HCT116 (cell line): Measurements from ENCODE around the gene CUL9. TPM values are rescaled to one million over a fixed set of nuclear protein-coding genes. Genes with fewer than 3 reads are reported as not detected.

Source experiments
- ATAC-seq: fragments of 200-7000 bp; cut with Tn5 transposase; 2 replicates; pipeline ENCODE4 v1.9.1; 2020; ENCODE audit warnings: mild to moderate bottlenecking, moderate library complexity
- BruUV-seq: library from RNA; stranded (reverse); fragments of 400-500 nt; replicated peaks from 2 replicates; lab custom pipeline; 2021; lab: Mats Ljungman, UMichigan
- CTCF ChIA-PET: fragments of 300-600 bp; sonication (Branson Sonifier 250); formaldehyde crosslinking; loops from one replicate; lab custom pipeline; 2021; ENCODE audit warnings: antibody characterized with exemption; lab: Charles Lee
- POLR2A ChIA-PET: fragments of 300-600, 350-600 bp; sonication (Branson Sonifier 250); formaldehyde crosslinking; loops from one replicate; lab custom pipeline; 2021; ENCODE audit warnings: antibody characterized with exemption; lab: Charles Lee
- RAD21 ChIA-PET, 2 experiments: fragments of 300-600 bp; sonication (Branson Sonifier 250); formaldehyde crosslinking; loops; one replicate each; lab custom pipeline; 2023; ENCODE audit warnings: low total read pairs in 2 of 2; ENCODE audit not compliant: uncharacterized antibody in 2 of 2, unreplicated experiment in 2 of 2, low non-redundant PET in 1 of 2; lab: Charles Lee
- DNase-seq: peaks from one replicate; pipeline ENCODE4 v3.0.0-alpha.2; 2010; ENCODE audit warnings: low read depth, low spot score
- H2AFZ ChIP-seq: fragments of 200-600 bp; shearing (Covaris generic), sonication (generic); 2 replicates; pipeline ENCODE4 v1.6.1; 2017; ENCODE audit warnings: low read depth, mixed run types, mixed read lengths, antibody characterized with exemption, low read length; ENCODE audit not compliant: poor library complexity, severe bottlenecking
- H3K27ac ChIP-seq: 2 replicates; pipeline ENCODE4 v1.5.1; 2012; ENCODE audit warnings: low read depth, low read length
- H3K27me3 ChIP-seq: fragments of 200-600 bp; sonication (generic); 2 replicates; pipeline ENCODE4 v1.6.1; 2016; ENCODE audit warnings: mixed run types, low read length, mixed read lengths; ENCODE audit not compliant: insufficient read depth
- H3K36me3 ChIP-seq, 2 experiments: fragments of 200-500 bp in 1 of 2; fragments of 200-600 bp in 1 of 2; sonication (Bioruptor generic) in 1 of 2; sonication (generic) in 1 of 2; 2 replicates each; pipeline versions ENCODE4 v1.5.1 to v1.6.1; 2014 to 2016; ENCODE audit warnings: low read length in 2 of 2, inconsistent platforms in 1 of 2, mixed read lengths in 1 of 2, mixed run types in 1 of 2; ENCODE audit not compliant: insufficient read depth in 2 of 2, control insufficient read depth in 1 of 2
- H3K4me1 ChIP-seq, 2 experiments: fragments of 200-600 bp in 1 of 2; sonication (generic) in 1 of 2; 2 replicates each; pipeline versions ENCODE4 v1.5.1 to v1.6.1; 2012 to 2017; ENCODE audit warnings: low read length in 2 of 2, inconsistent platforms in 1 of 2, mild to moderate bottlenecking in 1 of 2, mixed read lengths in 1 of 2, mixed run types in 1 of 2, moderate library complexity in 1 of 2; ENCODE audit not compliant: insufficient read depth in 2 of 2, control insufficient read depth in 1 of 2
- H3K4me2 ChIP-seq: fragments of 200-600 bp; sonication (generic); 2 replicates; pipeline ENCODE4 v1.6.1; 2017; ENCODE audit warnings: mixed run types, low read length, mixed read lengths
- H3K4me3 ChIP-seq, 2 experiments: fragments of 200-600 bp in 1 of 2; sonication (generic) in 1 of 2; replicated peaks in 1 of 2; 2 replicates each; pipeline ENCODE4 v1.5.1; 2011 to 2016; ENCODE audit warnings: low read length in 2 of 2, control low read depth in 1 of 2, low read depth in 1 of 2, mild to moderate bottlenecking in 1 of 2, mixed read lengths in 1 of 2, mixed run types in 1 of 2
- H3K79me2 ChIP-seq: fragments of 200-600 bp; sonication (generic); 2 replicates; pipeline ENCODE4 v1.6.1; 2017; ENCODE audit warnings: mild to moderate bottlenecking, mixed run types, low read length, moderate library complexity, mixed read lengths; ENCODE audit not compliant: insufficient read depth
- H3K9ac ChIP-seq: fragments of 200-600 bp; sonication (generic); 2 replicates; pipeline ENCODE4 v1.6.1; 2016; ENCODE audit warnings: low read length, mixed read lengths
- H3K9me2 ChIP-seq: fragments of 200-600 bp; sonication (generic), shearing (Covaris generic); 2 replicates; pipeline ENCODE4 v1.6.1; 2017; ENCODE audit warnings: mixed run types, mild to moderate bottlenecking, moderate library complexity; ENCODE audit not compliant: insufficient read depth
- H3K9me3 ChIP-seq, 2 experiments: fragments of 200-500 bp in 1 of 2; fragments of 200-600 bp in 1 of 2; sonication (Bioruptor generic) in 1 of 2; sonication (generic) in 1 of 2; 2 replicates each; pipeline ENCODE4 v1.6.1; 2014 to 2017; ENCODE audit warnings: low read length in 2 of 2, mixed read lengths in 2 of 2, inconsistent platforms in 1 of 2, low read depth in 1 of 2, mild to moderate bottlenecking in 1 of 2, mixed run types in 1 of 2, moderate library complexity in 1 of 2; ENCODE audit not compliant: control insufficient read depth in 1 of 2, insufficient read depth in 1 of 2
- H4K20me1 ChIP-seq: fragments of 200-600 bp; sonication (generic), shearing (Covaris generic); 2 replicates; pipeline ENCODE4 v1.6.1; 2017; ENCODE audit warnings: mixed run types, mild to moderate bottlenecking, moderate library complexity; ENCODE audit not compliant: insufficient read depth
- CBX3 ChIP-seq: IDR thresholded peaks from 2 replicates; pipeline ENCODE4 v1.6.1; 2012; ENCODE audit warnings: low read depth
- CEBPB ChIP-seq: IDR thresholded peaks from 2 replicates; pipeline ENCODE4 v1.6.1; 2012; ENCODE audit warnings: low read depth
- EGR1 ChIP-seq: IDR thresholded peaks from 2 replicates; pipeline ENCODE4 v1.6.1; 2012; ENCODE audit warnings: low read depth
- ELF1 ChIP-seq: IDR thresholded peaks from 2 replicates; pipeline ENCODE4 v1.6.1; 2012; ENCODE audit warnings: low read depth, borderline replicate concordance
- EZH2 ChIP-seq: fragments of 200-600 bp; sonication (generic); IDR thresholded peaks from 2 replicates; pipeline ENCODE4 v1.6.1; 2017; ENCODE audit warnings: antibody characterized with exemption, mixed run types
- EZH2phosphoT487 ChIP-seq: fragments of 200-600 bp; IDR thresholded peaks from 2 replicates; pipeline ENCODE4 v1.6.1; 2018; ENCODE audit warnings: antibody characterized with exemption, borderline replicate concordance
- JUND ChIP-seq: IDR thresholded peaks from 2 replicates; pipeline ENCODE4 v1.6.1; 2012
- MAX ChIP-seq: IDR thresholded peaks from 2 replicates; pipeline ENCODE4 v1.6.1; 2012
- POLR2A ChIP-seq: IDR thresholded peaks from 2 replicates; pipeline ENCODE4 v1.7.0; 2011; ENCODE audit warnings: borderline replicate concordance; ENCODE audit not compliant: insufficient read depth, insufficient read length; ENCODE audit errors: extremely low read depth
- POLR2AphosphoS5 ChIP-seq: IDR thresholded peaks from 2 replicates; pipeline ENCODE4 v1.6.1; 2011; ENCODE audit warnings: mild to moderate bottlenecking, low read depth, low read length, moderate library complexity
- RAD21 ChIP-seq: IDR thresholded peaks from 2 replicates; pipeline ENCODE4 v1.6.1; 2012; ENCODE audit warnings: low read depth, mild to moderate bottlenecking
- SIN3A ChIP-seq: IDR thresholded peaks from 2 replicates; pipeline ENCODE4 v1.6.1; 2012; ENCODE audit warnings: low read depth
- SP1 ChIP-seq: IDR thresholded peaks from 2 replicates; pipeline ENCODE4 v1.6.1; 2012; ENCODE audit warnings: low read depth
- SRF ChIP-seq: IDR thresholded peaks from 2 replicates; pipeline ENCODE4 v1.6.1; 2012; ENCODE audit warnings: low read depth
- TCF7L2 ChIP-seq: IDR thresholded peaks from 2 replicates; pipeline ENCODE4 v1.7.0; 2011; ENCODE audit warnings: borderline replicate concordance, inconsistent platforms; ENCODE audit not compliant: insufficient read depth, insufficient read length; ENCODE audit errors: extremely low read depth
- ZBTB33 ChIP-seq: IDR thresholded peaks from 2 replicates; pipeline ENCODE4 v1.6.1; 2011; ENCODE audit warnings: mild to moderate bottlenecking, low read length, moderate library complexity; ENCODE audit not compliant: insufficient replicate concordance; ENCODE audit errors: extremely low read depth
- ZFX ChIP-seq: fragments of 450-650 bp; IDR thresholded peaks from 2 replicates; pipeline ENCODE4 v1.6.1; 2017
- ZNF274 ChIP-seq: fragments of 200-500 bp; sonication (Bioruptor generic); IDR thresholded peaks from 2 replicates; pipeline ENCODE4 v1.6.1; 2014; ENCODE audit warnings: mild to moderate bottlenecking, low read depth, low read length, inconsistent platforms
- intact Hi-C: fragments of 100-400 bp; cut with micrococcal nuclease; formaldehyde crosslinking; loops from 2 replicates; pipeline ENCODE4 v1.10.0; 2022
- total RNA-seq: library from RNA; stranded (reverse); gene quantifications from one replicate; pipeline ENCODE4 v1.2.1, GENCODE V29; 2021; ENCODE audit not compliant: unreplicated experiment
- TF ChIP-seq, protein P1 (sequence below): IDR thresholded peaks from 2 replicates; pipeline ENCODE4 v1.6.1; 2012
- TF ChIP-seq, protein P2 (sequence below), 3 experiments: fragments of 200-600 bp in 1 of 3; sonication (generic) in 1 of 3; IDR thresholded peaks in 2 of 3; conservative IDR thresholded peaks in 1 of 3; 2 replicates each; pipeline ENCODE4 v1.5.1; 2012 to 2017; ENCODE audit warnings: low read depth in 2 of 3, low read length in 2 of 3, antibody characterized with exemption in 1 of 3, borderline replicate concordance in 1 of 3, control low read depth in 1 of 3, mild to moderate bottlenecking in 1 of 3, mixed read lengths in 1 of 3, mixed run types in 1 of 3, moderate library complexity in 1 of 3; ENCODE audit not compliant: insufficient read depth in 1 of 3

Gene CUL9
- total RNA-seq, 1 experiment from 2014 or later: 36.5 TPM

GRCh38 chr6:43263314-43264178 lies 81.5 kb downstream of the CUL9 start:
- intact Hi-C loops: loop anchor here (1.0 kb wide), 3 partner anchors 71 to 243 kb away; no protein-coding TSS in a partner anchor
- Histone ChIP-seq H3K9me2 (no peaks in the 10 kb centered on the region), H3K9me3 (no peaks in the 10 kb centered on the region), H3K4me2 (no peak overlapping the region), H4K20me1 (no peaks in the 10 kb centered on the region), H3K4me3 (no peak overlapping the region), H2AFZ (peak overlapping the region; percentile 90), H3K9ac (no peak overlapping the region), H3K79me2 (no peaks in the 10 kb centered on the region), H3K4me1 (no peaks in the 10 kb centered on the region), H3K27ac (no peak overlapping the region), H3K36me3 (no peaks in the 10 kb centered on the region), H3K27me3 (no peaks in the 10 kb centered on the region)
- ATAC-seq (peak; percentile 99), DNase-seq (peak; percentile 51)
- ChIA-PET RAD21 (interaction anchor here in 1 of 2 experiments (1.1 to 1.3 kb wide), 2 partner anchors 71 to 233 kb away, joined by 3 read pairs; no protein-coding TSS in a partner anchor), CTCF (interaction anchor here (0.6 to 3.8 kb wide), 12 partner anchors 9 to 243 kb away, joined by 3 to 23 read pairs (median 4); partner anchors contain the start of genes DNPH1 and ZNF318), POLR2A (no interaction called here)
- BruUV-seq: no TSS peak
- TF ChIP-seq SRF (no peak), ELF1 (no peak), TCF7L2 (no peak), POLR2AphosphoS5 (0 out of 2 replicates have a peak, but pooled peaks have one; percentile 17), JUND (no peak), ZFX (no peak), EZH2 (no peak), CEBPB (no peak), SP1 (no peak), EZH2phosphoT487 (no peak), ZNF274 (no peak), EGR1 (no peak), SIN3A (no peak), CBX3 (no peak), POLR2A (no peak), MAX (no peak), ZBTB33 (no peak), RAD21 (peak; percentile 97)
- TF ChIP-seq, protein P1, sequence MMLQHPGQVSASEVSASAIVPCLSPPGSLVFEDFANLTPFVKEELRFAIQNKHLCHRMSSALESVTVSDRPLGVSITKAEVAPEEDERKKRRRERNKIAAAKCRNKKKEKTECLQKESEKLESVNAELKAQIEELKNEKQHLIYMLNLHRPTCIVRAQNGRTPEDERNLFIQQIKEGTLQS: no peak
- TF ChIP-seq, protein P2, sequence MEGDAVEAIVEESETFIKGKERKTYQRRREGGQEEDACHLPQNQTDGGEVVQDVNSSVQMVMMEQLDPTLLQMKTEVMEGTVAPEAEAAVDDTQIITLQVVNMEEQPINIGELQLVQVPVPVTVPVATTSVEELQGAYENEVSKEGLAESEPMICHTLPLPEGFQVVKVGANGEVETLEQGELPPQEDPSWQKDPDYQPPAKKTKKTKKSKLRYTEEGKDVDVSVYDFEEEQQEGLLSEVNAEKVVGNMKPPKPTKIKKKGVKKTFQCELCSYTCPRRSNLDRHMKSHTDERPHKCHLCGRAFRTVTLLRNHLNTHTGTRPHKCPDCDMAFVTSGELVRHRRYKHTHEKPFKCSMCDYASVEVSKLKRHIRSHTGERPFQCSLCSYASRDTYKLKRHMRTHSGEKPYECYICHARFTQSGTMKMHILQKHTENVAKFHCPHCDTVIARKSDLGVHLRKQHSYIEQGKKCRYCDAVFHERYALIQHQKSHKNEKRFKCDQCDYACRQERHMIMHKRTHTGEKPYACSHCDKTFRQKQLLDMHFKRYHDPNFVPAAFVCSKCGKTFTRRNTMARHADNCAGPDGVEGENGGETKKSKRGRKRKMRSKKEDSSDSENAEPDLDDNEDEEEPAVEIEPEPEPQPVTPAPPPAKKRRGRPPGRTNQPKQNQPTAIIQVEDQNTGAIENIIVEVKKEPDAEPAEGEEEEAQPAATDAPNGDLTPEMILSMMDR (IDR thresholded peaks at IDR 0.05 in 2 of 3, conservative IDR thresholded peaks at IDR 0.05 in 1 of 3; ENCODE audit: borderline replicate concordance in 1 of 3, insufficient read depth in 1 of 3, low read depth in 2 of 3, low read length in 2 of 3): peak; percentile 86 to 91 (median 88)
